Stimulated activated CD4-positive, alpha-beta T cell treated with anti-CD3 and anti-CD28 coated beads, TNF-alpha, amount 100 ng/mL, for 1 hour (primary cell): ENCODE results near the gene HNF1A.
A peak's percentile ranks its signal among the peaks of the same experiment; 100 is the strongest.

Source experiments
- DNase-seq, 3 donors: peaks; one replicate each; pipeline ENCODE4 v3.0.0-alpha.2; 2020; ENCODE audit warnings: low read depth in 3 of 3, low spot score in 1 of 3

HNF1A gene

GRCh38 chr12:121009741-121010140, 31.4 kb downstream of the HNF1A start:
- DNase-seq: no peak

GRCh38 chr12:121010860-121011259, 32.5 kb downstream of the HNF1A start:
- no peak for DNase-seq

- DNase-seq: no peak
Measured at GRCh38 chr12:121011820-121012219, 33.5 kb downstream of the HNF1A start.

DNA sequence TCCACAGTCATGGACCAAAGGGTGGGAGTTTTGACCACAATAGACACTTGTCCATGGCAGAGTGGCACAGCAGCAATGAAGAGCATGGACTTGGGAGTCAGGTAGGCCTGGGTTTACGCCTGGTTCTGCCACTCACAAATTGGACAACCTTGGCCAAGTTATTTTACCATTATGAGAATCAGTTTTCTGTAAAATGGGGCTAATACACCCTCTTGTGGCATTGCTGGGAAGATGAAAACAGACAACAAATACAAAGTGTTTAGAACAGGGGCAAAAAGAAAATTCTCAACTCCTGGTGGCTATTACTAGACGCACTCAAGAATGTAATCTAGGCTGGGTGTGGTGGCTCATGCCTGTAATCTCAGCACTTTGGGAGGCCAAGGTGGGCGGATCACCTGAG, 35.4 kb downstream of the HNF1A start:
- no peak for DNase-seq

DNA sequence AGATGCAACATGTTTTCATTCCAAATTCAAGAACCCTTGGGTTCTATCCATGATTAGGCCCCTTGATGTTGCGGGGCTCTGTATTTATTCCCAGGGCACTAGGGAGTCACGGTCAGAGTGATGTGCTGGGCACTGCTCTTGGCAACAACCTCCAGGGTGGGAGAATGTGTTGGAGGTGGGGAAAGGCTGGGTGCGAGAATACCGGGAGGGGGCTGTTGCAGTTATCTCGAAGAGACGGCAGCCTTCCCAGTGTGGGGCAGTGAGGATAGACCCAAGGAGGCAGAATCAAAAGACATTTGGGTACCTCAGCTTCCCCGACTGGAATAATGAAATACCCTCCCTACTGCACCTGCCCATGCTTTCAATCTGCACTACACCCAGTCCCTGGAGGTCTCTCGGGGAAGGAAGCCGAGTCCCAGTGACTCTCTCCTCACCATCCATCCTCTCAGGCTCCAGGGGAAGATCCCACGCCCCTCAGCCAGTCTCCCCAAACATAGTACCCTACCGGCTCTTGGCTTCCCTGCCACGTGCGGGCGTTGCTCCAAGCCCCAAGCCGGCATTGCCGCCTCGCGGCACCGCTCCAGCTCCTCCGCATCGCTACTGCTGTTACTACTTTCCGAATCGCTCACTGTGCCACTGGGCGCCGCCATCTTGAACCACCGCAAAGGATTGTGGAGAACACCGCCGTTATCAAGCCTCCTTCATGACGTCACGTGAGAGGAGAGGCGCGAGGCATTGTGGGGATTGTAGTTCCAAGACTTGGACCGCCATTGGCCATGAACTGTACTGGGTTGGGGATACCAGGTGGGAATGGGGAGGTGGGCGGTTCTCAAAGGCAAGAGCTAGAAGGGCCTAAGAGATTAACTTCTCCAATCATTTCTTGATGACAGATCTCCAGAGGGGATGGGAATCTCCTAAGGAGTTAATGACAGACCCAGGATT, 37.8 kb downstream of the HNF1A start, which contains the start of gene C12orf43:
TSS of gene C12orf43 (minus strand) at position 663 of the 942 bp plus-strand sequence. CDS start at position 650, 13 bp downstream.
- DNase-seq: peak; percentile 75 to 81 (median 78)

DNA sequence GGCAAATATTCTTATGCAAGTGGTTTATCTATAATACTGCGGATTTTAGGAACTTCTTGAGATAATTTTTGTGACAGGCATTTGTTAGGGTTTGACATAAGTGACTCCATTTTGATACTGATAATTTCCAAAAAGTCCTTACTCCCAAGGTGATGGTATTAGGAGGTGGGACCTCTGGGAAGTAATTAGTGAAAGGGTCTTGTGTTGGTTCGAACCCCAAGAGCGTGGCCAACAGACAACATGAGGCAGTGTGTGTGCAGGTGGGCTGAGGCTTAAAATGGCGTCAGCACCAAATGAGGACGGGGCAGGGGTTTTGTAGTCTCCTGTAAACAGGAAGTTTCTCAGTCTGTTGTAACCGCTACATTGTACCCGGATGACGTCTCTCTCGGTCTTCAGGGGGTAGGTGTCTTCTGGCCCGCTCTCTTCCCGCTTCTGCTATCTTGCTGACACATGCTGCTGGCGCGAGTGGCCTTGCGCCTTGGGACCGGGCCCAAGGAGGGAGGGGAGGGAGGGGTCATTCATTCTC, 39.7 kb downstream of the HNF1A start:
- no peak for DNase-seq

DNA sequence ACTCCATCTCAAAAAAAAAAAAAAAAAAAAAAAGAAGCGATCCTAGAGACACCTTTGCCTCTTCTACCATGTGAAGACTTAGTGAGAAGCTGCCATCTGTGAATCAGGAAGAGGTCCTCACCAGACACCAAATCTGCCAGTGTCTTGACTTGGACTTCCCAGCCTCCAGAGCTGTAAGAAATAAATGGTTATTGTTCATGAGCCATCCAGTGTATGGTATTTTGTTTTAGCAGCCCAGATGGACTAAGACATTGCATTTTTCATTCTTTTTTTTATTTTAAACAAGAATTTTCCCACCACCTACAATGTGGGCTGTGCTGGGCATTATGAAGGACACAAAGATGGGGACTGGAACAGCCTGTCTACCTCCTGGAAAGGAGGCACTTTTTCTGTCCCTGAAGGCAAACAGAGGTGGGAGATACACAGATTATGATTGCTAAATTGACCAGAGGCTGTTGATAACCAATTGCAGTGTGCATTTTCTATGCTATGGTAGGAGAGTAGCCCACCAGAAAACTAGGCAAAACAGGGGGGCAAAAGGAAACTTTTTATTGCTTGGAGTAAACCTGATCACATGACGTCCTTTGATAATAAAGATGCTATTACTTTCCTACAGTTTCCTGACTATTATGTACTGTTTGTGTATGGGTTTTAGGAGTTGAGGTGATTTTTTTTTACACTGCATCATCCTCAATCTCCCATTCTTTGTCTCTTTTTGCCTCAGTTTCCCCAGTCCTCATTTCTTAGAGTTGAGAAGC, 40.7 kb downstream of the HNF1A start:
- DNase-seq: no peak

DNA sequence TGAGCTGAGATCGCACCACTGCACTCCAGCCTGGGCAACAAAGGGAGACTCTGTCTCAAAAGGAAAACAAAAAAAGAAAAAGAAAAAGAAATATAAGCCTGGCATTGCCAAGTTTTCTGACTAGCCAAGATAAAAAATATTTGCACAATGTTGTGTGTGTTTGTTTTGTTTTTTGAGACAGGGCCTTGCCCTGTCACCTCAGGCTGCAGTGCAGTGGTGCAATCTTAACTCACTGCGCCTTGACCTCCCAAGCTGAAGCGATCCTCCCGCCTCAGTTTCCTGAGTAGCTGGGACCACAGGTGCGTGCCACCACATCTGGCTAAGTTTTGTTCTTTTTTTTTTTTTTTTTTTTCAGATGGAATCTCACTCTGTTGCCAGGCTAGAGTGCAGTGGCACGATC, 43.4 kb downstream of the HNF1A start:
- no peak for DNase-seq

DNA sequence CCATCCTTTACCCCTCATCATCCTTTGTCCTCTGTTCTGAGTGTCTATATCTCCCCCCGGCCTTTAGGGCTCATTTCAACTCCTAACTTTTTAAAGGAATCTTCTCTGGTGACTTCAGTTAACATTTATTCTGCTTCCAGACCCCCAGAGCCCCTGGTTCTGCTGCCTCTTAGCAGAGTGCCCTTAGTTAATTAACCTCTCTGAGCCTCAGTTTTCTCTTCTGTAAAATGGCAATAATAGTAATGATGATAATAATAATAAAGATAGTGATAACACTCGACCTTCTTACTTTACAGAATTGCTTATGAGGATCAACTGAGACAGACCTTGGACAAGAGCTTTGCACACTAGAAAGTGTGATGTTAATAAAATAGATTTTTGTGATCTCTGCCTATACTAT, 44.4 kb downstream of the HNF1A start:
- DNase-seq: no peak

- DNase-seq: no peak
Measured at GRCh38 chr12:121023799-121024198, 45.5 kb downstream of the HNF1A start.

DNA sequence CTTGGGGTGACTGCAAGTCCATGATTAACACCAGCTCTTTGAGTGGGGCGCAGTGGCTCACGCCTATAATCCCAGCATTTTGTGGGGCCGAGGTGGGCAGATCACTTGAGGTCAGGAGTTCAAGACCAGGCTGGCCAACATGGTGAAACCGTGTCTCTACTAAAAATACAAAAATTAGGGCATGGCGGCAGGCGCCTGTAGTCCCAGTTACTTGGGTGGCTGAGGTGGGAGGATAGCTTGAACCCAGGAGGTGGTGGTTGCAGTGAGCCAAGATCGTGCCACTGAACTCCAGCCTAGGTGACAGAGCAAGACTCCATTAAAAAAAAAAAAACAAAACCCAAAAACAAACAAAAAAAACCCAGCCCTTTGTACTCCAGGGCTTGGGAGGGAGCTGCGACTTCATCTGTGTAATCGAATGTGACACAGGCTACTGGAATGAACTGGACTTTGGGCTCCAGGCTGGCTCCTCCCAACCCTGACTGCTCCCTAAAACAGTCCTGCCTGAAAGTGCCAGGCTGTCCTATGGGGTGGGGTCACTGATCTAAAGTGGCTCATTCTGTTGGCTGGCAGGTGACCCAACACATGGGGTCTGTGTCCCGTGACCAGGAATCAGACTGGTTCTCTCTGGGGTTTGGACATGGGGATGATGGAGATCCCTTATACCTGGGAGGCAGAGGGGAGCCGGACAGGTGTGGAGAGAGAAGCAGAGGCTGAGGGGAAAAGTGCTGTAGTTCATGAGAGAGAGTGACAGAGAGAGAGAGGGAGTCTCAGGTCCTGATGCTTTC, 47.3 kb downstream of the HNF1A start:
- DNase-seq: no peak

DNA sequence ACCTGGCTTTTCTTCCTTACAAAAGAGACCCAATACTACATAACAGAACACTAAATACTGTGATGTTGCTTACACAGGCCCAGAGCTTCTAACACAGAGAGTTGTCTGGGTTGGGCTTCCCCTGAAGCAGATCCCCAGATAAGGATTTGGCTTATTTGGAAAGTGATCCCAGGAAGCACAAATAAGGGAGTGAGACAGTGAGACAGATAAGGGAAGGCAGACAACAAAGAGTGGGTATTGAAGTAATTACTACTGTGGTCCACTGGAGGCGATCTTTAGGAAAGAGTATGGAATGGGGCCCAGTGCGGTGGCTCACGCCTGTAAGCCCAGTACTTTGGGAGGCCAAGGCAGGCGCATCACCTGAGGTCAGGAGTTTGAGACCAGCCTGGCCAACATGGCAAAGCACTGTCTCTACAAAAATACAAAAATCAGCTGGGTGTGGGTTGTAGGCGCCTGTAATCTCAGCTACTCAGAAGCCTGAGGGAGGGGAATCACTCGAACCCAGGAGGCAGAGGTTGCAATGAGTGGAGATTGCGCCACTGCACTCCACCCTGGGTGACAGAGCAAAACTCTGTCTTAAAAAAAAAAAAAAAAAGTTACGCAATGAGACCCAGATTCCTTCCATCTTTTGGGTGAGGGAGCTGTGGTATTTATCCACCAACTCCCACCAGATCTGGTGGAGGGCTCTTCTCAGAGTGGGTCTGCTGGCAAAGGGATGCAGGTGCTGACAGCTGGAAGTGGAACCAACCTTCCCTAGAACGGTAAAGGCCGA, 48.1 kb downstream of the HNF1A start:
- no peak for DNase-seq

DNA sequence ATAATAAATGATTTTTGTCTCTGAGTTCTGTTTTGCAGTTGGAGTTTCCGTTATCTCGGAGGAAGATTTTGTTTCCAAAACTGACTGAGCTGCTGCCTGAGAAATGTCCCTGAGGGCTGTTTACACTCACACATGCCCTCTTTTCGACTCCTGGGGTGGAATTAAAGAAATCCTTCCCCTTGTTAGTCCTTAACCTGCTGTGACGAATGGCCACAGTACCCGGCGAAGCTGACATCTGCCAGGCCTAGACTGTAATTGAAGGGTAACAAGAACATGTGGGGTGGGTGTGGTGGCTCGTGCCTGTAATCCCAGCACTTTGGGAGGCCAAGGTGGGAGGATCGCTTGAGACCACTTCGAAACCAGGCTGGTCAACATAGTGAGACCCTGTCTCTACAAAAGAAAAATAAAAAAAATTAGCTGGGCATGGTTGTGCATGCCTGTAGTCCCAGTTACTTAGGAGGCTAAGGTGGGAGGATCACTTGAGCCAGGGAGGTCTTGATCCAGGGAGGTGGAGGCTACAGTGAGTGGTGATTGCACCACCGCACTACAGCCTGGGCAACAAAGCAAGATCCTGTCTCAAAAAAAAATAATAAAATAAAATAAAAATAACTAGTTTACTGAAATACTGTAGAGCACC, 52.4 kb downstream of the HNF1A start:
- no peak for DNase-seq

DNA sequence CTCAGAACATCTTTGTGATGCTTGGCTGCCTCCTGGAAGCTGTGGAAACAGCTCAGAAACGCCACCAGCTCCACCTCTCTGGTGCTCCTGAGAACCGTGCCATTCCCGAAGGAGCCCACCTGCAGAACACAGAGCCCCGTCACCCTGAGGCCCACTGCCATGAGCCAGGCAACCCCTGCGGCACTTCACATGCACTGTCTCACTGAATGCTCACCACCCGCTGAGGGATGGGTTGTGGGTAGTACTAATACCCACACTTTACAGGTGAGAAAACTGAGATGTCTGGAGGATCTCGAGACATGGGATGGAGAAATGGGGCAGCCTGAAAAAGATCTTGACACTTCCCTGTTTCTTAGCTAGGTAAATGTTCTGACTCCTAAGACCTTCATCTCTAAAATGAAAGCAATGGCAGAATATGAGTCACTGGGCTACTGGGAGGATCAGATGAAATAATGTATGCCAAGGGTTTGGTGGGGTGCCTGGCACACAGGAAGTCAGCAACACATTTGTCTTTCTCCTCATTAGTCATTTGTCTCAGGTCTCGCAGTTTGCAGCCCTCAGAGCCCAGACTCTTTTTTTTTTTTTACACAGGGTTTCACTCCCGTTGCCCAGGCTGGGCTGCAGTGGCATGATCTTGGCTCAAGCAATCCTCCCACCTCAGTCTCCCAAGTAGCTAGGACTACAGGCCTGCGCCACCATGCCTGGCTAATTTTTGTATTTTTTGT, 55.4 kb downstream of the HNF1A start:
- DNase-seq: peak in 1 of 3 donors; percentile 34

- no peak for DNase-seq
Measured at GRCh38 chr12:121034616-121035305, 56.4 kb downstream of the HNF1A start.

- no peak for DNase-seq
Measured at GRCh38 chr12:121036810-121037326, 58.5 kb downstream of the HNF1A start.

DNA sequence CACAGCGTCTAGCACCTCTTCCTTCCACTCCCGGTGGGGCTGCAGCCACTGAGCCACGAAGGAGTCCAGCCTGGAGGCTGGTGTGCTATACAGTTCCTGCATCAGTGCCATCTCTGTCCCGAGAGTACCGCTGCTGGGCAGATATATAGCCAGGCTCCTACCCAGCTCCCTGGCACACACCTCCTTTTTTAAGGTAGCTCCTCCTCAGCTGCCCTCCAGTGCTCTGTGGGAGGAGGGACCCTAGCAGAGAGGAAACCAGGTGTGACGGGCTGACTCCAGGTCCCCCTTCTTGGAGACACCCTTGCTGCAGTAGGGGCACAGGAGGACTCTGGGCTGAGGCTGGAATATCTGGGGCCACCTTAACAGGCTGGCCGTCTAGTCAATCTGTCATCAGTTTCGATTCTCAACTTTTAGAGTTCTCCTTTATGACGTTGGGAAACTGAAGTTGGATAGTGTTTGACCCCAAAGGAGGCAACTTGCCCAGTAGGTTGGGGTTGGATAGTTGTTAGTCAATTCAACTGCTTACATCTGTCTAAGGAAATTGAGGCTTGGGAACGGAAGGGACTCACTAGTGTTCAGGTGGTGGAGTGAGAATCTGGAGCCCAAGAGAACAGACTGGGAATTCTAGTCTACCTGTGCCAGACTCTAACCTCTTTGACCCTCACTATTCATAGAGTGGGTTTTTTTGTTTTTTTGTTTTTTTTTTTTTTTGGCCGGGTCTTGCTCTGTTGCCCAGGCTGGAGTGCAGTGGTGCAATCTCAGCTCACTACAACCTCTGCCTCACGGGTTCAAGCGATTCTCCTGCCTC, 60.7 kb downstream of the HNF1A start, which contains the start of gene OASL:
TSS of gene OASL (minus strand) at position 386 of the 808 bp plus-strand sequence. CDS start at position 111, 275 bp downstream.
- peak in 2 of 3 donors; percentile 24 for DNase-seq
